ENCODE data around the gene DIO3.
A peak's percentile ranks its signal among the peaks of the same experiment; 100 is the strongest.
"Not testable (repeated sequence)": the region's sequence is repeated elsewhere in the genome, so short reads cannot be mapped to it uniquely, and the experiment has no call there.

The DIO3 gene

DNA sequence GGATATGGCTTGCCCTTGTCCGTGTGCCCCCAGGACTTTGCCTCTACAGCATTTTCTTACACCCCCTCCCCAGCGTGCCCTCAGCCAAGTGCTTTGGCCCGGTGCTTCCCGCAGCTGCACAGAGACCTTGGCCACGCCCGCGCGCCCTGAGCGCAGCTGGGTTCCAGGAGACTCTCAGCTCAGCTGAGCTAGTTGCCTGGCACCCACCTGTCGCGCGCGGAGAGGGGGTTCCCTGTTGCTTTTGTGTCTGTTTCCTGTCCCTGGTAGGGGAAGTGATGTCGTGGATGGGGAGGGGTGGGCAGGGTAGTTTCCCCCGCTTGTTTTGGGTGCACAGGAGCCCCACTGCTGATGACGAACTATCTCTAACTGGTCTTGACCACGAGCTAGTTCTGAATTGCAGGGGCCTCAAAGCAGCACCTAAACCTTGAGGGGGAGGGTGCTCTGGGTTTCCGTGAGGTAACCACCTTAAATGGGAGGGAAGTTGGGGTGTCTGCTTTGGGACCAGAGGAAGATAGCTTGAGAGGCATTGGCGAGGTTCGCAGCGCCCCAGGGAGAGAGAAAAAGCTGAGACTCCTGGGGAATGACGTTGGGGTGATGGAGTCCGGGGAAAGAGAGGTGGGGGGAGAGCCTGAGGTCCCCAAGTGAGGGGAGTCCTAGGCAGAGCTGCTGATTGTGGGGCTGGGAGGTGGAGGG, 1.5 kb downstream of the DIO3 start:
- Histone ChIP-seq H3K9me3 (ENCODE audit: insufficient read depth, low read depth, low read length) (peaks cover 18% of the 10 kb centered on the region), H3K9ac (ENCODE audit: low read depth, low read length) (no peak overlapping the region), H3K36me3 (ENCODE audit: insufficient read depth, low read depth, low read length) (no peaks in the 10 kb centered on the region), H3K27ac (ENCODE audit: low read length) (no peak overlapping the region), H3K27me3 (ENCODE audit: insufficient read depth, low read length) (peaks cover 94% of the 10 kb centered on the region), H3K4me3 (ENCODE audit: low read length) (no peak overlapping the region; the same call in 1 of the 2 replicates), H3K4me1 (ENCODE audit: insufficient read depth, low read length) (peaks cover 5% of the 10 kb centered on the region; the same call in 1 of the 2 replicates)

DNA sequence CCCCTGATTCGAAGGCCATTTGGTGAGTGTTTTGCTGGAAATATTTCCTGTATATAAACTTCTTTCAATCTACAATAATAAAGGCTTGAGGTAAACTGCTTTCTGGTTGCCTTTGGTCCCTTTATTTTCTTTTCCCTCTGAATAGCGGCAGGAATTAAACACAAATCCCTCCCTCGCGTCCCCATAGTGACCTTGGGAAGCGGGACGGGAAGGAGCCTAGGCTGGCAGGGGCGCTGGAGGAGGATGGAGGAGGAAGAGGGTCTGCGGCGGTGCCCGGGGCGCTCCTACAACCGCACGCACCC, 2.0 kb downstream of the DIO3 start:
- no peak overlapping the region for H3K9ac ChIP-seq (ENCODE audit: low read depth, low read length)
- H3K4me3 ChIP-seq (ENCODE audit: low read length): peak overlapping the region; percentile 54; the same call in 1 of the 2 replicates
- H3K27ac ChIP-seq (ENCODE audit: low read length): no peak overlapping the region
- peaks cover 94% of the 10 kb centered on the region for H3K27me3 ChIP-seq (ENCODE audit: insufficient read depth, low read length)
- H3K9me3 ChIP-seq (ENCODE audit: insufficient read depth, low read depth, low read length): peaks cover 18% of the 10 kb centered on the region
- no peaks in the 10 kb centered on the region for H3K36me3 ChIP-seq (ENCODE audit: insufficient read depth, low read depth, low read length)
- peaks cover 5% of the 10 kb centered on the region; the same call in 1 of the 2 replicates for H3K4me1 ChIP-seq (ENCODE audit: insufficient read depth, low read length)

DNA sequence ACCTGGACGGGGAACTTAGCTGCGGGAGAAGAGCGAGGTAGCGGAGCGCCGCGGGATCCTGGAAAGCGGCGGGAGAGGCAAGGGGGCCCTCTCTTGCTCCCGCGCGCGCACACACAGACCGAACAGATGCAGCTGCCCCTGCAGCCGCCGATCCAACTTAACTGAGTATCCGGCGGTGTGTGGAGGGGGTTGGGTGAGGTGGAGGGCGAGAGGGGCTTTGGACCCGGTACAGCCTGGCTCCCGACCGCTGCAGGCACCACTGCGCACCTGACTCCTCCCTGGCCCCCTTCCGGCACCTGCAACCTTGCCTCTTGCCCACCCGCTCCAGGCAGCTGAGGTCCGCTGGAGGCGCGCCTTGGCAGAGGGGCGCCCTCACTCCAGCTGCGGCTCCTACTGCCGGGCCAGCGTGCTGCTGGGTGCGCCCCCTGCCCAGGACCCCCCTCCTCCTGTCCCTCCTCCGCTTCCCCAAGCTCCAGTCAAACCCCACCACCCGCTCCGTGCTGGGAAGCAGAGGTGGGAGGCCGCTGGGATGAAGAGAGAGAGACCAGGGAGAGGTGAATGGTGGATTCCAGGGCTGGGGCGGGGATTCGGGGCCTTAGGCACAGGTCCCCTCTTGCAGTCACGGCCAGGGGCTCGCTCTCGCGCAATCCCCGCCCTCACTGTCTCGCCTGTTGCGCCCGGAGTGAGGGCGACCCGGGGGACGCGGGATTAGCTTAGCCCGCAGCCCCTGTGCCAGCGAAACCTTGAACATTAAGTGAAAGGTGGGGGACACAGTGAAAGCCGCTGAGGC, 2.6 kb downstream of the DIO3 start:
- no peaks in the 10 kb centered on the region for H3K36me3 ChIP-seq (ENCODE audit: insufficient read depth, low read depth, low read length)
- H3K27me3 ChIP-seq (ENCODE audit: insufficient read depth, low read length): peaks cover 94% of the 10 kb centered on the region
- no peak overlapping the region for H3K27ac ChIP-seq (ENCODE audit: low read length)
- peak overlapping the region; percentile 54 for H3K4me3 ChIP-seq (ENCODE audit: low read length)
- H3K9ac ChIP-seq (ENCODE audit: low read depth, low read length): no peak overlapping the region
- peaks cover 5% of the 10 kb centered on the region; the same call in 1 of the 2 replicates for H3K4me1 ChIP-seq (ENCODE audit: insufficient read depth, low read length)
- H3K9me3 ChIP-seq (ENCODE audit: insufficient read depth, low read depth, low read length): peaks cover 18% of the 10 kb centered on the region

DNA sequence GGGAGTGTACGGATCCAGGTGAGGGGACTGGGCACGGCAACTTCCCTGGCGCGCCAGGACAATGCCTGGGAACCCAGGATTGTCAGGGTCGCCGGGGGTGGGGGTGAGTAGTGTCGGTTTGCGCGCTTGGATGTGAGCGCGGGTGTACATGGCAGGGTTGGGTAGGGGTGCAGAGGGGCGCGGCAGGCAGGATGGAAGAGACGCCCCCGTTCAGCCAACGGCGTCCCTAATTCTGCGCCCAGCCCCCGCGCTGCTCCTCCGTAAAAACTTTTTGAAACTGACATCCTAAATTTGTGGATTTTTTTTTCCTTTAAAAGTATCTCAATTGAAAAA, 3.1 kb downstream of the DIO3 start:
- Histone ChIP-seq H3K4me3 (ENCODE audit: low read length) (peak overlapping the region; percentile 54), H3K4me1 (ENCODE audit: insufficient read depth, low read length) (peaks cover 5% of the 10 kb centered on the region; the same call in 1 of the 2 replicates), H3K9me3 (ENCODE audit: insufficient read depth, low read depth, low read length) (peaks cover 18% of the 10 kb centered on the region), H3K27ac (ENCODE audit: low read length) (no peak overlapping the region), H3K27me3 (ENCODE audit: insufficient read depth, low read length) (peaks cover 93% of the 10 kb centered on the region), H3K36me3 (ENCODE audit: insufficient read depth, low read depth, low read length) (no peaks in the 10 kb centered on the region), H3K9ac (ENCODE audit: low read depth, low read length) (no peak overlapping the region)

DNA sequence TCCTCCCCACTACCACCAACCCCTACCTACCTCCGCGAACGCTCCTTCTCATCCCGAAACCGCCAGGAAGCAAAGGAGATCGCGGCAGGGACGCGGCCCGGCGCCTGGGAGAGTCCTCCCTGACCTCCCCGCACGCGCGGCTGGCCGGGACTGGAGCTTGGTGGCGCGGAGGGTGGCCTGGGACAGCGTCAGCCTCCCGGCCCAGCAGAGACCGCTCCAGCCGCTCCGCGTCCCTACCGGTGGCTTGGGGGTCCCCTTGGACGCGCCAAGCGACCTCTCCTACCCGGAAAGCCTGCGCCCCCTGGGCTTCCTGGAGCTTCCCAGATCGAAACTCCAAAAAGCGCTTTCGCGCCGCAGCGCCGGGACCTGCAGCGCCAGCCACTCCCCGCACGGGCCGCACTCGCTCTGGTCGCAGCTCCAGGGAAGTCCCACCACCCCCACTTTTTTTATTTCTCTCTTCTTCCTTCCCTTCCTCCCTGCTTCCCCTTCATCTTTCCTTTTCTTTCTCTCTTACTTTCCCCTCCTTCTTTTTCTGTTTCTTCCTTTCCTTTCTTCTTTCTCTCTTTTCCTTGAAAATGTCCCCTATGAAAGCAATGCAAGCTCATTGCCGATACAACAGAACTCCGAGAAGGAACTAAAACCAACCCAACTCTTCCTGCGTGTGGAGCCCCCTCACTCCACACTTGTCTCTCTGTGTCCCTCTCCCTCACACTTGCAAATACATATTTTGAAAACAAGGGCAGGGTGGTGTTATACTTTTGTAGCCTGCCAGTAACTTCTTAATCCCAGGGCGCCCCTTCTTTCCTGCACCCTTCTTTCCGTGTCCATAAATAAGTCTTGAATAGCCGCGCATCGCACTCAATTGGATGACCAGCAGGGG, 3.8 kb downstream of the DIO3 start:
- Histone ChIP-seq H3K27ac (ENCODE audit: low read length) (no peak overlapping the region), H3K9ac (ENCODE audit: low read depth, low read length) (no peak overlapping the region), H3K4me3 (ENCODE audit: low read length) (peak overlapping the region; percentile 54; the same call in 1 of the 2 replicates), H3K36me3 (ENCODE audit: insufficient read depth, low read depth, low read length) (no peaks in the 10 kb centered on the region), H3K4me1 (ENCODE audit: insufficient read depth, low read length) (peaks cover 5% of the 10 kb centered on the region; the same call in 1 of the 2 replicates), H3K9me3 (ENCODE audit: insufficient read depth, low read depth, low read length) (peaks cover 18% of the 10 kb centered on the region), H3K27me3 (ENCODE audit: insufficient read depth, low read length) (peaks cover 93% of the 10 kb centered on the region)

DNA sequence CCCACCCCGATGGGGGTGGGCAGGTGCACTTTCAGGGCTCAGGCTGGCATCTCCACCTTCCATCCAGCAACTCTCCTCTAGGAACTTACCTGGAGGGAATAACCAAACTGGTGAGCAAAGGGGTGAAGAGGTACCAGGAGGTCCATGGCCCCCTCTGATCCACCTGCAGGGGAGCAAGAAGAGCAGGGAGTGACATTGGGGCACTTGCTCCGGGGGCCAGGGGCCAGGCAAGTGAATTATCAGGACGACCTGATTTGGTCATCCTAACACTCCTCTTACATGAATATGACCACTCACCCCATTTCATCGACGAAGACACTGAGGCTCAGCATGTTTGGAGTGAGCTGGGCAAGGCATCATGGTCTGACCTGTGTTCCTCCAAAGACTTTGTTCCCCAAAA, 6.0 kb downstream of the DIO3 start:
- Histone ChIP-seq H3K9ac (ENCODE audit: low read depth, low read length) (no peak overlapping the region), H3K36me3 (ENCODE audit: insufficient read depth, low read depth, low read length) (no peaks in the 10 kb centered on the region), H3K4me1 (ENCODE audit: insufficient read depth, low read length) (peaks cover 5% of the 10 kb centered on the region; the same call in 1 of the 2 replicates), H3K4me3 (ENCODE audit: low read length) (no peak overlapping the region), H3K9me3 (ENCODE audit: insufficient read depth, low read depth, low read length) (peaks cover 8% of the 10 kb centered on the region), H3K27ac (ENCODE audit: low read length) (no peak overlapping the region), H3K27me3 (ENCODE audit: insufficient read depth, low read length) (peaks cover 91% of the 10 kb centered on the region)

DNA sequence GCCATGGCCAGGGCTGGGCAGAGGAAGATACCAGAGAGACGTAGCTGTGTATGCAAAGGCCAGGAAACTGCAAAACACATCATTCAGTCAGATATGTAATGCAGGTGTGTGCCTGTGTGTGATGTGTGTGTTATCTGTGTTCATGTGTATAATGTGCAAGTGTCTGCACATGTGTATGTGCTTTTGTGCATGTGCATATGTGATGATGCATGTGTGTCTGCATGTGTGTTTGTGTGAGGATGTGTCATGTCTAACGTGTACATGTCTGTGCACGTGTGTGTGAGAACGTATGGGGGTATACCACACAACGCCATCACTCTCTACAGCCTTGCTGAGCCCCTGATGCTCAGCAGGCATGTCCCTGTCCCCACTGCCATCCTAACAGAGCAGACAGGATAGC, 9.7 kb downstream of the DIO3 start:
- H3K36me3 ChIP-seq (ENCODE audit: insufficient read depth, low read depth, low read length): no peaks in the 10 kb centered on the region
- no peak overlapping the region for H3K9ac ChIP-seq (ENCODE audit: low read depth, low read length)
- no peak overlapping the region for H3K4me3 ChIP-seq (ENCODE audit: low read length)
- no peak overlapping the region for H3K27ac ChIP-seq (ENCODE audit: low read length)
- no peaks in the 10 kb centered on the region for H3K4me1 ChIP-seq (ENCODE audit: insufficient read depth, low read length)
- H3K27me3 ChIP-seq (ENCODE audit: insufficient read depth, low read length): peaks cover 61% of the 10 kb centered on the region
- H3K9me3 ChIP-seq (ENCODE audit: insufficient read depth, low read depth, low read length): no peaks in the 10 kb centered on the region

DNA sequence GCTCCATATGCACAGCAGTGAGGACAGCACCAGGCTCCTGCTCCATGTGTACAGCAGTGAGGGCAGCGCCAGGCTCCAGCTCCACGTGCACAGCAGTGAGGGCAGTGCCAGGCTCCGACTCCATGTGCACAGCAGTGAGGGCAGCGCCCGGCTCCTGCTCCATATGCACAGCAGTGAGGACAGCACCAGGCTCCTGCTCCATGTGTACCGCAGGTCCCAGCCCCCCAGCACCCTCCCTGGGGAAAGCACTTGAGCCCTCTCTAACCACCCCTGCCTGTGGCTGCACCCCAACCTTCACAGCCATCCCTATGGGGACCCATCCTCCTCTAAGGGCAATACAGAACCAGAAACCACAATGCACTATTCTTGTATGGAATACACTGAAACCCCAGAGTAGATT, 11.2 kb downstream of the DIO3 start:
- not testable (repeated sequence) for H3K27ac ChIP-seq (ENCODE audit: low read length); H3K4me1 ChIP-seq (ENCODE audit: insufficient read depth, low read length); H3K4me3 ChIP-seq (ENCODE audit: low read length); H3K9ac ChIP-seq (ENCODE audit: low read depth, low read length); H3K36me3 ChIP-seq (ENCODE audit: insufficient read depth, low read depth, low read length); H3K9me3 ChIP-seq (ENCODE audit: insufficient read depth, low read depth, low read length)
- H3K27me3 ChIP-seq (ENCODE audit: insufficient read depth, low read length): peaks cover 46% of the 10 kb centered on the region

DNA sequence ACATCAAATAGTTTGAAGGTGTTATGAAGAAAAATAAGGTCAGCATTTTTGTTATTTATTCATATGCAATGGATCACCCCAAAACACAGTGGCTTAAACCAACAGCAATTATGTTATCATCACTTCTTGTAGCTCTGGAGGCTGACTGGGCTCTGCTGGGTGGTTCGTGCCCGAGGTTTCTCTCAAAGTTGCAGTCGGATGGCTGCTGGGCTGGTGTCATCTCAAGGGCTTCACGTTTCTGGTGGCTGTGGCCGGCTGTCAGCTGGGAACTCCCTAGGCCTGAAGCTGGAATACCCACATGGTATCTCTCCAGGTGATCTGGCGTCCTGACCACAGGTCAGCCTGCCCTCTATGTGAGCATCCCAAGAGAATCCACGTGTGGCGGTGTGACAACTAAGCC, 12.0 kb downstream of the DIO3 start:
- Histone ChIP-seq H3K27me3 (ENCODE audit: insufficient read depth, low read length) (peaks cover 38% of the 10 kb centered on the region), H3K9ac (ENCODE audit: low read depth, low read length) (no peak overlapping the region)

DNA sequence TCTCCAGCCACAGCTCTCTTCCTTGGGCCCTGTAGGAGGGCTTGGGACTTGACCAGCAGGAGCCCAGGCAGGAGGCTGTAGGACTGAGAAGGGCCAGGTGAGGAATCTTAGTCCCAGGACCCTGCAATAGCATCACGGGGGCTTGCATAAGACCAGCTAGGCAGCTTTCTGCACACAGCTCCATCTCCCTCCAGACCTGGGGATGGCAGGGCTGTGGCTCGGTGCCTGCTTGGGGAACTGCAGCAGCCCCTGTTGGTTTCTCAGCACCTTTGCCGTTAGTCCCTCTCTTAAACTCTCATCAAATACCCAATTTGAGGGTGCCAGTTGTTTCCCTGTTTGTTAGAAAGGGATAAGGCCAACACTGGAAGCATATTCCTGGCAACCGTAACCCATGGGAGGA, 14.3 kb downstream of the DIO3 start:
- Histone ChIP-seq H3K4me3 (ENCODE audit: low read length) (no peak overlapping the region), H3K9ac (ENCODE audit: low read depth, low read length) (no peak overlapping the region), H3K27ac (ENCODE audit: low read length) (no peak overlapping the region), H3K4me1 (ENCODE audit: insufficient read depth, low read length) (no peaks in the 10 kb centered on the region), H3K9me3 (ENCODE audit: insufficient read depth, low read depth, low read length) (no peaks in the 10 kb centered on the region), H3K36me3 (ENCODE audit: insufficient read depth, low read depth, low read length) (no peaks in the 10 kb centered on the region), H3K27me3 (ENCODE audit: insufficient read depth, low read length) (peaks cover 19% of the 10 kb centered on the region; the same call in 1 of the 2 replicates)

More for the DNA sequence above, 12.0 kb downstream of the DIO3 start:
- H3K36me3 ChIP-seq (ENCODE audit: insufficient read depth, low read depth, low read length): no peaks in the 10 kb centered on the region
- no peaks in the 10 kb centered on the region for H3K4me1 ChIP-seq (ENCODE audit: insufficient read depth, low read length)
- no peak overlapping the region for H3K27ac ChIP-seq (ENCODE audit: low read length)
- no peak overlapping the region for H3K4me3 ChIP-seq (ENCODE audit: low read length)
- H3K9me3 ChIP-seq (ENCODE audit: insufficient read depth, low read depth, low read length): no peaks in the 10 kb centered on the region

DNA sequence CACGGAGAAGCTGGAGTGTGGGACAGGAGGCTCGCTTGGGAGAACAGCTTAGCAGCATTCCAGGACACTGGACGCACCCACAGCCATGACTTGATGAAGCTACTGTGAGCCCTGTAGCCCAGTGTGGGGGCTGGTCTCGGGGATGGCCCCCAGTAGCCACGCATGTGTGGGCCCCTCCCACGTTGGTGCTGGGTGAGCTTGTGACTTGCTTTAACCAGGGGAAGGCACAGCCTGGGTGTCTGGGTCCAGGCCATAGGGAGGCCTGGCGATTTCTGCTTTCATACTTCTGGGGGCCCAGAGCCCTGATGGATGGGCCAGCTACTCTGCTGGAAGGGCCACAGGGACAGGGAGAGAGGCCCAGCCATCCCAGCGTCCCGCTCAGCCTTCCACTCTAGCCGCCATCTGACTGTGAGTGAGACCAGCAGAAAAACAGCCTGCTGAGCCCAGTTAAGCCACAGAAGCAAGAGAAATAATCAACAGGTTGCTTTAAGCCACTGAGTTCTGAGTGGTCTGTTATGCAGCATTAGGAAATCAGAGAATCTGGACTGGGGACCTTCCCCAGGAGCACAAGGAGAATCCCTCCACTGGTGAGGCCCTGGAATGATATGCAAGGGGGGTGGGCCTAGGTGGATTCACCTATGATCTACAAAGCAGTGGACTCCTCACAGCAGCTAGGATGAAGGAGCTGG, 16.1 kb downstream of the DIO3 start:
- no peaks in the 10 kb centered on the region for H3K36me3 ChIP-seq (ENCODE audit: insufficient read depth, low read depth, low read length)
- H3K9ac ChIP-seq (ENCODE audit: low read depth, low read length): no peak overlapping the region

More for the DNA sequence above, 16.1 kb downstream of the DIO3 start:
- Histone ChIP-seq H3K27me3 (ENCODE audit: insufficient read depth, low read length) (peaks cover 7% of the 10 kb centered on the region; the same call in 1 of the 2 replicates), H3K4me1 (ENCODE audit: insufficient read depth, low read length) (no peaks in the 10 kb centered on the region), H3K9me3 (ENCODE audit: insufficient read depth, low read depth, low read length) (no peaks in the 10 kb centered on the region), H3K4me3 (ENCODE audit: low read length) (no peak overlapping the region), H3K27ac (ENCODE audit: low read length) (no peak overlapping the region)
